ENCODE results near the gene ACYP2. TPM values are rescaled to one million over a fixed set of nuclear protein-coding genes. Genes with fewer than 3 reads are reported as not detected.
A peak's percentile ranks its signal among the peaks of the same experiment; 100 is the strongest.
"Not testable (repeated sequence)": the region's sequence is repeated elsewhere in the genome, so short reads cannot be mapped to it uniquely, and the experiment has no call there.

ACYP2 gene
- total RNA-seq, 2 donors from 2014 or later, result 9.8 to 10.3 TPM

GRCh38 chr2:54318821-54319220 lies 203.4 kb downstream of the ACYP2 start:
- H3K36me3 Mint-ChIP-seq (ENCODE audit: low read depth), result no peaks in the 10 kb centered on the region
- no peak for DNase-seq
- no peak overlapping the region for H3K4me3 Mint-ChIP-seq
- no peak overlapping the region for H3K27ac Mint-ChIP-seq
- H3K4me1 Mint-ChIP-seq, result no peaks in the 10 kb centered on the region
- no peak for ATAC-seq
- no peaks in the 10 kb centered on the region for H3K9me3 ChIP-seq (ENCODE audit: control insufficient read depth, low read length, poor library complexity, severe bottlenecking)
- peaks cover 12% of the 10 kb centered on the region for H3K27me3 Mint-ChIP-seq

DNA sequence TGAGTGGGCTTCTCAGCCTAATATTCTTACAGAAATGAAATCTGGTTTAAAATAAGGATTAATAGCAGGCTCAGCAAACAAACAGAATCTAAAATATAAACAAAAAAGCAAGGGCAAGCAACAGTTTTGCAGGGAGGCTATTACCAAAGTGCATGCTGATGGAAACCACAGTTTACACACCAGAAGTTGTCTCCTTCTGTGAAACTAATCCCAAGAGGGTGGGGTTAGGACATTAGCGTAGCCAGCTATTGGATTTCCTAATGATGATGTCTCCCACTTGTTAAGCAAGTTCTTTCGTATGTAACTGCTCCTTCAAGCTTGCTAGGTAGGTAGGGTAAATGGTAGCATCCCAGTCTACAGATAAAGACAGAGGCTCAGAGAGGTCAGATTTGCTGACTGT lies 205.6 kb downstream of the ACYP2 start:
- H3K4me3 Mint-ChIP-seq, result no peak overlapping the region
- H3K4me1 Mint-ChIP-seq, result no peaks in the 10 kb centered on the region
- peaks cover 24% of the 10 kb centered on the region for H3K27me3 Mint-ChIP-seq
- H3K36me3 Mint-ChIP-seq (ENCODE audit: low read depth), result no peaks in the 10 kb centered on the region
- DNase-seq, result no peak
- H3K9me3 ChIP-seq (ENCODE audit: control insufficient read depth, low read length, poor library complexity, severe bottlenecking), result no peaks in the 10 kb centered on the region
- no peak for ATAC-seq
- H3K27ac Mint-ChIP-seq, result no peak overlapping the region

DNA sequence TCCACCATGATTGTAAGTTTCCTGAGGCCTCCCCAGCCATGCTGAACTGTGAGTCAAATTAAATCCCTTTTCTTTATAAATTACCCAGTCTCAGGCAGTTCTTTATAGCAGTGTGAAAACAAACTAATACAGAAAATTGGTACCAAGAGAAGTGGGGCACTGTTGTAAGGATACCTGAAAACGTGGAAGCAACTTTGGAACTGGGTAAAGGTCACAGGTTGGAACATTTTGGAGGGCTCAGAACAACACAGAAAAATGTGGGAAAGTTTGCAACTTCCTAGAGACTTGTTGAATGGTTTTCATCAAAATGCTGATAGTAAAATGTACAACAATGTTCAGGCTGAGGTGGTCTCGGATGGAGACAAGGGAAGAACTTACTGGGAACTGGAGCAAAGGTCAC lies 209.1 kb downstream of the ACYP2 start:
- ATAC-seq; H3K4me1 Mint-ChIP-seq; H3K9me3 ChIP-seq (ENCODE audit: control insufficient read depth, low read length, poor library complexity, severe bottlenecking); H3K27ac Mint-ChIP-seq; H3K36me3 Mint-ChIP-seq (ENCODE audit: low read depth); H3K4me3 Mint-ChIP-seq; DNase-seq: not testable (repeated sequence)
- H3K27me3 Mint-ChIP-seq, result peaks cover 26% of the 10 kb centered on the region

- H3K4me3 Mint-ChIP-seq, result no peak overlapping the region
- no peak overlapping the region for H3K27ac Mint-ChIP-seq
- ATAC-seq, result no peak
- no peak for DNase-seq
- H3K4me1 Mint-ChIP-seq, result peaks cover 7% of the 10 kb centered on the region
- H3K36me3 Mint-ChIP-seq (ENCODE audit: low read depth), result no peaks in the 10 kb centered on the region
- no peaks in the 10 kb centered on the region for H3K9me3 ChIP-seq (ENCODE audit: control insufficient read depth, low read length, poor library complexity, severe bottlenecking)
- H3K27me3 Mint-ChIP-seq, result peaks cover 32% of the 10 kb centered on the region
Measured at GRCh38 chr2:54325148-54325547, 209.7 kb downstream of the ACYP2 start.

GRCh38 chr2:54329482-54330161 lies 214.2 kb downstream of the ACYP2 start:
- peak overlapping the region; percentile 91 for H3K4me3 Mint-ChIP-seq
- no peak for ATAC-seq
- H3K36me3 Mint-ChIP-seq (ENCODE audit: low read depth), result no peaks in the 10 kb centered on the region
- peaks cover 43% of the 10 kb centered on the region for H3K27me3 Mint-ChIP-seq
- H3K27ac Mint-ChIP-seq, result peak overlapping the region; percentile 89
- H3K4me1 Mint-ChIP-seq, result peaks cover 21% of the 10 kb centered on the region
- no peak for DNase-seq
- no peaks in the 10 kb centered on the region for H3K9me3 ChIP-seq (ENCODE audit: control insufficient read depth, low read length, poor library complexity, severe bottlenecking)

GRCh38 chr2:54330162-54330925 lies 214.9 kb downstream of the ACYP2 start:
- Mint-ChIP-seq H3K27me3 (peaks cover 39% of the 10 kb centered on the region), H3K4me3 (peak overlapping the region; percentile 91), H3K4me1 (peaks cover 21% of the 10 kb centered on the region), H3K27ac (peak overlapping the region; percentile 89), H3K36me3 (ENCODE audit: low read depth) (no peaks in the 10 kb centered on the region)
- DNase-seq, result peak; percentile 60 to 74 (median 72)
- peak; percentile 98 for ATAC-seq
- H3K9me3 ChIP-seq (ENCODE audit: control insufficient read depth, low read length, poor library complexity, severe bottlenecking), result no peaks in the 10 kb centered on the region

DNA sequence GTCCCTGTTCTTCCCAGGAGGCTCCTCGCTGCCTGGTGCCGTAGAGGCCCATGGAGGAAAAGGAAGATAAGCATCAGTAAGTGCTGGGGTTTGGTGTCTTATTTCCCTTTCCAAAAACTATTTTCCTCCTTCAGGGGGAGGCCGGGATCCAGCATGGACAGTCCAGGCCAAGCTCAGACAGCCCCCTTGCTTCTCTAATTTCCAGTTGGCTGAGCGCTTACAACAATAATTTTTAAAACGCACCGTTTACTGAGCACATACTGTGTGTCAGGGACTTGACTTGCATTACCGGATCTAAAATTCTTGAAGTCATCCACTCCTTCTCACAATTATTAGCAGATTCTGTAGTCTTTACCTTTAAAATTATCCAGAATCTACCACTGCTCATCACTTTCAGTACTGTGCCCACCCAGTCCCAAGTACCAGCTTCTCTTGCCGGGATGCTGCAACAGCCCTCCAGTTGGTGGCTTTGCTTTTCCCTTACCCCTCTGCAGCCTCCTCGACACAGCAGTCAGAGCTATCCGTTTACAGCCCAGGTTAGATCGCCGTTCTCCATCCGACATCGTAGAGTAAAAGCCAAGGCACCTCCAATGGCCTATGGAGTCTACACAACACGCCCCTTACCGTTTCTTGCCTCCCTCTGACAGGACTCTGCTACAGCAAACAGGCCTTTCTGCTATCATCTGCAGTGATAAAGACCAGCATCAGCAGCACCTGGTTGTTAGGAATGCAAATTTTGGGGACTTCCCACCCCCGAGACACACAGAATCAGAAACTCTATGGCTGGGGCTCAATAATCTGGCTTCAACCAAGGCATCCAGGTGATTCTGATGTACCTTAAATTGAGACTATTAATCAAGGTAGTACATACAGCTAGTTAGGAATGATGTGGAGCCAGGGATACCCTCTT lies 215.8 kb downstream of the ACYP2 start:
- H3K27me3 Mint-ChIP-seq, result peaks cover 39% of the 10 kb centered on the region

DNA sequence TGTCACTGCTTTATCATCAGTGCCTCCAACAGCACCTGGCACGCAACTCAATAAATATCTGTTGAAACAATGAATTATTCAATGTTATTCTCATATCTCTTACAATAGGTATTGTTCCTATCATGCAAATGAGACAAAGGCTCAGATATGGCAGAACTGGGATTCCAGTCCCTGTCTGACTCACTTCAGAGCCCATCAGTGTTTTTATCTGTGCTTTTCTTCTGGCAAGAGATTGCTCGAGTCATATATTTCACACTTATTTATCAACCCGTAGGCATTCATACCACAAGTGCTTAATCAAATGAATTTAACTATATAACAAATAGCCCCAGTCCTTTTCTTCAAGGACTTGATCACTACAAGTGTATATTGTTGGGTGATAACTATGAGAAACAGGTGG lies 217.0 kb downstream of the ACYP2 start:
- DNase-seq (no peak), ATAC-seq (no peak)
- peak overlapping the region; percentile 56 for H3K27ac Mint-ChIP-seq
- H3K36me3 Mint-ChIP-seq (ENCODE audit: low read depth), result no peaks in the 10 kb centered on the region
- no peak overlapping the region for H3K4me3 Mint-ChIP-seq
- peaks cover 21% of the 10 kb centered on the region for H3K4me1 Mint-ChIP-seq
- peaks cover 33% of the 10 kb centered on the region for H3K27me3 Mint-ChIP-seq
- no peaks in the 10 kb centered on the region for H3K9me3 ChIP-seq (ENCODE audit: control insufficient read depth, low read length, poor library complexity, severe bottlenecking)

More for the DNA sequence above, 215.8 kb downstream of the ACYP2 start:
- Mint-ChIP-seq H3K4me1 (peaks cover 21% of the 10 kb centered on the region), H3K27ac (peak overlapping the region; percentile 89), H3K36me3 (ENCODE audit: low read depth) (no peaks in the 10 kb centered on the region), H3K4me3 (peak overlapping the region; percentile 91)
- DNase-seq, result no peak
- peak; percentile 15 for ATAC-seq
- no peaks in the 10 kb centered on the region for H3K9me3 ChIP-seq (ENCODE audit: control insufficient read depth, low read length, poor library complexity, severe bottlenecking)

DNA sequence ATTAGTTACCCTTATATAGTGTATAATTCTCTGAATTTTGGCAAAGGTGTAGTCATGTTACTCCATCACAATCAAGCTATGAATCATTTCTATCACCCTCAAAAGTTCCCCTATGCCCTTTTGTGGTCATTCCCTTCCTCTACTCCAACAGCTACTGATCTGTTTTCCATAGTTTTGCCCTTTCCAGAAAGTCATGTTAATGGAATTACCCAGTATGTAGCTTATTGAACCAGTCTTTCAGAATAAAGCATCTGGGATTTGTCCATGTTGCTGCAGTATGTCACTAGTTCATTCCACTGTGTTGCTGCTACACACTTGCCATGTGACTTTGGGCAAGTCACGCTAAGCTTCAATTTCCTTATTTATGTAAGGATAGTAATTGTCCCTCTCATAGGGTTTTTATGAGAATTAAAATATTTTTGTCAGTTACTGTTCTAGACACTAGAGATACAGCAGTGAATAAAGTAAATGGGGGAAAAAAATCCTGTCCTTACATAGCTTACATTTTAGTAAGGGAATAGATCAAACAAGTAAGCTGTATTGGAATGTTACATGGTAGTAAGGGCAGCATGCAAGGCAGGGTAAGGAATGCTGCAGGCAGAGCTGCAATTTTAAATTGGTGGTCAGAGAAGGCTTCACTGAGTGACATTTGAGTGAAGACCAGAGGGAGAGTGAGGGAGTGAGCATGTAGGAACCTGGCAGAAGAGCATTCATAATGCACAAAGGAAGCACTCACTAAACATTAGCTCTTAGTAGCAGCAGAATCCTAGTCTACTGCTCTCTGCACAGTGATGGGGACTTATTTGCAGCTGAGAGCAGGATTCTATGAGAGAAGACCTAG lies 220.9 kb downstream of the ACYP2 start:
- no peak overlapping the region for H3K27ac Mint-ChIP-seq
- H3K4me1 Mint-ChIP-seq, result peaks cover 4% of the 10 kb centered on the region
- no peaks in the 10 kb centered on the region for H3K9me3 ChIP-seq (ENCODE audit: control insufficient read depth, low read length, poor library complexity, severe bottlenecking)
- ATAC-seq (no peak), DNase-seq (no peak)
- peaks cover 23% of the 10 kb centered on the region for H3K27me3 Mint-ChIP-seq
- H3K36me3 Mint-ChIP-seq (ENCODE audit: low read depth), result no peaks in the 10 kb centered on the region
- no peak overlapping the region for H3K4me3 Mint-ChIP-seq

DNA sequence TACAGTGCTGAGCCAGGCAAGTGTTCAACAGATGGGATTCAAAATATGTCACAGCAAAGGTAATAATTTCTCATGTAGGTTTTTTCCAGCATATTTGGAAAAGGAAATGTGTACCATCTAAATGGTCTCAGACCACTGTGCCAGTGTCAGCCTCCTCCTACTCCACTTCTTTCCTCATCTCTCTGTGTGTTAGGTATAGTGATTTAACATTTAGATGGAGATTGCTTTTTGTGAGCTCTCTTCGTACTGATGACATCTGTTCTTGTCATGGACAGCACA lies 221.5 kb downstream of the ACYP2 start:
- H3K27me3 Mint-ChIP-seq, result peaks cover 27% of the 10 kb centered on the region
- H3K9me3 ChIP-seq (ENCODE audit: control insufficient read depth, low read length, poor library complexity, severe bottlenecking), result no peaks in the 10 kb centered on the region
- peaks cover 2% of the 10 kb centered on the region for H3K4me1 Mint-ChIP-seq
- no peak for DNase-seq
- H3K4me3 Mint-ChIP-seq, result no peak overlapping the region
- no peak overlapping the region for H3K27ac Mint-ChIP-seq
- H3K36me3 Mint-ChIP-seq (ENCODE audit: low read depth), result no peaks in the 10 kb centered on the region
- no peak for ATAC-seq

GRCh38 chr2:54341656-54342055 lies 226.2 kb downstream of the ACYP2 start:
- Mint-ChIP-seq H3K4me1 (peaks cover 2% of the 10 kb centered on the region), H3K4me3 (no peak overlapping the region), H3K27me3 (peaks cover 28% of the 10 kb centered on the region), H3K36me3 (ENCODE audit: low read depth) (no peaks in the 10 kb centered on the region), H3K27ac (no peak overlapping the region)
- ATAC-seq (no peak), DNase-seq (no peak)
- H3K9me3 ChIP-seq (ENCODE audit: control insufficient read depth, low read length, poor library complexity, severe bottlenecking), result no peaks in the 10 kb centered on the region

- ATAC-seq, result no peak
- peaks cover 2% of the 10 kb centered on the region for H3K4me1 Mint-ChIP-seq
- H3K27me3 Mint-ChIP-seq, result peaks cover 28% of the 10 kb centered on the region
- H3K36me3 Mint-ChIP-seq (ENCODE audit: low read depth), result no peaks in the 10 kb centered on the region
- no peak overlapping the region for H3K4me3 Mint-ChIP-seq
- no peak for DNase-seq
- no peak overlapping the region for H3K27ac Mint-ChIP-seq
- no peaks in the 10 kb centered on the region for H3K9me3 ChIP-seq (ENCODE audit: control insufficient read depth, low read length, poor library complexity, severe bottlenecking)
Measured at GRCh38 chr2:54342603-54343002, 227.2 kb downstream of the ACYP2 start.

Data from T-helper 17 cell (primary cell).